H9 (cell line): ENCODE results near the gene TULP3. TPM values are rescaled to one million over a fixed set of nuclear protein-coding genes. Genes with fewer than 3 reads are reported as not detected.

Source experiments
- DNase-seq: peaks from one replicate; pipeline ENCODE4 v3.0.0-alpha.2; 2017
- H2AFZ ChIP-seq: one replicate; pipeline ENCODE4 v1.6.1; 2013; ENCODE audit warnings: mild to moderate bottlenecking, low read length, control low read depth, moderate library complexity
- H2AK5ac ChIP-seq: 2 replicates; pipeline ENCODE4 v1.6.1; 2013; ENCODE audit warnings: low read length, control low read depth, mixed read lengths; ENCODE audit not compliant: insufficient read length
- H2BK120ac ChIP-seq: one replicate; pipeline ENCODE4 v1.6.1; 2013; ENCODE audit warnings: low read depth, mild to moderate bottlenecking, low read length, control low read depth, inconsistent platforms; ENCODE audit not compliant: poor library complexity, severe bottlenecking
- H2BK12ac ChIP-seq: 2 replicates; pipeline ENCODE4 v1.6.1; 2013; ENCODE audit warnings: low read length, control low read depth, mixed read lengths, low read depth; ENCODE audit not compliant: insufficient read length
- H2BK15ac ChIP-seq: 2 replicates; pipeline ENCODE4 v1.6.1; 2013; ENCODE audit warnings: low read depth, low read length, control low read depth
- H2BK20ac ChIP-seq: one replicate; pipeline ENCODE4 v1.6.1; 2013; ENCODE audit warnings: low read depth, mild to moderate bottlenecking, low read length, control low read depth, inconsistent platforms; ENCODE audit not compliant: poor library complexity, severe bottlenecking
- H2BK5ac ChIP-seq: 2 replicates; pipeline ENCODE4 v1.6.1; 2013; ENCODE audit warnings: low read length, control low read depth, mixed read lengths; ENCODE audit not compliant: insufficient read length
- H3K14ac ChIP-seq: 2 replicates; pipeline ENCODE4 v1.6.1; 2013; ENCODE audit warnings: low read length, control low read depth; ENCODE audit not compliant: insufficient read depth
- H3K18ac ChIP-seq: 2 replicates; pipeline ENCODE4 v1.6.1; 2013; ENCODE audit warnings: low read depth, mild to moderate bottlenecking, mixed read lengths, low read length, control low read depth; ENCODE audit not compliant: insufficient read length
- H3K23ac ChIP-seq: 2 replicates; pipeline ENCODE4 v1.6.1; 2013; ENCODE audit warnings: low read length, control low read depth, mixed read lengths, low read depth; ENCODE audit not compliant: insufficient read length
- H3K23me2 ChIP-seq: 2 replicates; pipeline ENCODE4 v1.6.1; 2013; ENCODE audit warnings: low read depth, mild to moderate bottlenecking, mixed read lengths, low read length, control low read depth; ENCODE audit not compliant: insufficient read length, poor library complexity, severe bottlenecking
- H3K27ac ChIP-seq: 2 replicates; pipeline ENCODE4 v1.5.1; 2013; ENCODE audit warnings: low read length, control low read depth, mixed read lengths, low read depth; ENCODE audit not compliant: insufficient read length
- H3K27me3 ChIP-seq: 2 replicates; pipeline ENCODE4 v1.6.1; 2013; ENCODE audit warnings: low read length, control low read depth, inconsistent platforms; ENCODE audit not compliant: insufficient read depth
- H3K4ac ChIP-seq: 2 replicates; pipeline ENCODE4 v1.6.1; 2013; ENCODE audit warnings: low read depth, mild to moderate bottlenecking, control low read depth, inconsistent platforms, low read length, moderate library complexity
- H3K4me1 ChIP-seq: 2 replicates; pipeline ENCODE4 v1.6.1; 2013; ENCODE audit warnings: low read length, control low read depth, inconsistent platforms; ENCODE audit not compliant: insufficient read depth
- H3K4me2 ChIP-seq: 2 replicates; pipeline ENCODE4 v1.6.1; 2013; ENCODE audit warnings: low read length, control low read depth, mixed read lengths; ENCODE audit not compliant: insufficient read length, insufficient read depth
- H3K56ac ChIP-seq: 2 replicates; pipeline ENCODE4 v1.6.1; 2013; ENCODE audit warnings: low read depth, mild to moderate bottlenecking, mixed read lengths, low read length, control low read depth; ENCODE audit not compliant: insufficient read length
- H3K79me1 ChIP-seq: 2 replicates; pipeline ENCODE4 v1.6.1; 2013; ENCODE audit warnings: low read depth, mild to moderate bottlenecking, moderate library complexity, low read length, control low read depth, inconsistent platforms; ENCODE audit not compliant: insufficient read depth, poor library complexity, severe bottlenecking
- H3K79me2 ChIP-seq: 2 replicates; pipeline ENCODE4 v1.6.1; 2013; ENCODE audit warnings: low read length, control low read depth, inconsistent platforms; ENCODE audit not compliant: insufficient read depth
- H3K9ac ChIP-seq: 2 replicates; pipeline ENCODE4 v1.6.1; 2013; ENCODE audit warnings: low read length, control low read depth, mixed read lengths; ENCODE audit not compliant: insufficient read length; ENCODE audit errors: extremely low read depth
- H3K9me3 ChIP-seq: one replicate; pipeline ENCODE4 v1.6.1; 2013; ENCODE audit warnings: low read depth, low read length, inconsistent platforms; ENCODE audit not compliant: control insufficient read depth
- H3T11ph ChIP-seq: one replicate; pipeline ENCODE4 v1.6.1; 2013; ENCODE audit warnings: mild to moderate bottlenecking, low read length, control low read depth, inconsistent platforms
- H4K20me1 ChIP-seq: one replicate; pipeline ENCODE4 v1.6.1; 2013; ENCODE audit not compliant: control insufficient read depth, insufficient read length, insufficient read depth
- H4K5ac ChIP-seq: 2 replicates; pipeline ENCODE4 v1.6.1; 2013; ENCODE audit warnings: low read depth, mild to moderate bottlenecking, mixed read lengths, low read length, control low read depth; ENCODE audit not compliant: insufficient read length
- H4K8ac ChIP-seq: replicated peaks from 2 replicates; pipeline ENCODE4 v1.6.1; 2013; ENCODE audit warnings: low read length, control low read depth, mixed read lengths, low read depth; ENCODE audit not compliant: insufficient read length
- H4K91ac ChIP-seq: 2 replicates; pipeline ENCODE4 v1.6.1; 2013; ENCODE audit warnings: low read depth, mild to moderate bottlenecking, moderate library complexity, mixed read lengths, low read length, control low read depth; ENCODE audit not compliant: insufficient read length
- H3K27ac Mint-ChIP-seq, 3 experiments: 2 replicates in 2 of 3; 3 replicates in 1 of 3; pipeline ENCODE4 v1.8.0; 2020 to 2021; ENCODE audit warnings: mixed read lengths in 3 of 3, mild to moderate bottlenecking in 1 of 3, moderate library complexity in 1 of 3
- H3K27me3 Mint-ChIP-seq: 2 replicates; pipeline ENCODE4 v1.8.0; 2021; ENCODE audit warnings: low read depth, mild to moderate bottlenecking, moderate library complexity, mixed read lengths
- H3K36me3 Mint-ChIP-seq, 3 experiments: 2 replicates in 2 of 3; 3 replicates in 1 of 3; pipeline ENCODE4 v1.8.0; 2020 to 2021; ENCODE audit warnings: low read depth in 3 of 3, mixed read lengths in 3 of 3; ENCODE audit not compliant: insufficient read depth in 1 of 3
- H3K4me1 Mint-ChIP-seq, 2 experiments: 2 replicates each; pipeline ENCODE4 v1.8.0; 2020; ENCODE audit warnings: mixed read lengths in 2 of 2
- H3K4me3 Mint-ChIP-seq, 2 experiments: 2 replicates in 1 of 2; 3 replicates in 1 of 2; pipeline ENCODE4 v1.8.0; 2020 to 2021; ENCODE audit warnings: mild to moderate bottlenecking in 2 of 2, mixed read lengths in 2 of 2, moderate library complexity in 1 of 2
- H3K9me3 Mint-ChIP-seq, 2 experiments: 2 replicates in 1 of 2; 3 replicates in 1 of 2; pipeline ENCODE4 v1.8.0; 2020; ENCODE audit warnings: mild to moderate bottlenecking in 2 of 2, mixed read lengths in 2 of 2, moderate library complexity in 1 of 2
- WGBS: extraction: QIAGEN DNeasy Blood & Tissue Kit; methylation state at CpG from one replicate; pipeline ENCODE4 v1.1.7; 2013; ENCODE audit warnings: missing lambda C conversion rate, low lambda C conversion rate, mixed read lengths; ENCODE audit not compliant: insufficient read length; ENCODE audit errors: extremely low coverage; 5-methylcytosine and 5-hydroxymethylcytosine counted together
- total RNA-seq: library from RNA; stranded (reverse); gene quantifications from 2 replicates; pipeline ENCODE4 v1.2.1, GENCODE V29; 2021
- TF ChIP-seq, protein P1 (sequence below): fragments of 200-600 bp; sonication (generic); conservative IDR thresholded peaks from 3 replicates; pipeline ENCODE4 v1.8.0; 2021; ENCODE audit warnings: antibody characterized with exemption, mild to moderate bottlenecking

Gene TULP3
- total RNA-seq, 1 experiment from 2014 or later = 22.3 TPM

DNA sequence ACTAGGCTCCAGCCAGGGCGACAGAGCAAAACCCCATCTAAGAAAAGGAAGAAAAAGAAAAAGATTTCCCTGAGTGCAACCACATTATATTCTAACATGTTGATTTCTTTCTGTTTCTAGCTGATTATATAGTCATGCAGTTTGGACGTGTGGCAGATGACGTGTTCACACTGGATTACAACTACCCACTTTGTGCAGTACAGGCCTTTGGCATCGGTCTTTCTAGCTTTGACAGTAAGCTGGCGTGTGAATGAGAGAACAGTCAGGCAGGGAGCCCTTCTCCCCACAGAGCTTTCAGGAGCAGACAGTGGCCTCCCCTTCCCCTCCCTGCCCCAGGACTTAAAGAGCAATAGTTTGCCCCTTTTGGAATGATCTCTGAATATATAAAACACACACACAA lies 48.5 kb downstream of the TULP3 start:
- TF ChIP-seq, protein P1, sequence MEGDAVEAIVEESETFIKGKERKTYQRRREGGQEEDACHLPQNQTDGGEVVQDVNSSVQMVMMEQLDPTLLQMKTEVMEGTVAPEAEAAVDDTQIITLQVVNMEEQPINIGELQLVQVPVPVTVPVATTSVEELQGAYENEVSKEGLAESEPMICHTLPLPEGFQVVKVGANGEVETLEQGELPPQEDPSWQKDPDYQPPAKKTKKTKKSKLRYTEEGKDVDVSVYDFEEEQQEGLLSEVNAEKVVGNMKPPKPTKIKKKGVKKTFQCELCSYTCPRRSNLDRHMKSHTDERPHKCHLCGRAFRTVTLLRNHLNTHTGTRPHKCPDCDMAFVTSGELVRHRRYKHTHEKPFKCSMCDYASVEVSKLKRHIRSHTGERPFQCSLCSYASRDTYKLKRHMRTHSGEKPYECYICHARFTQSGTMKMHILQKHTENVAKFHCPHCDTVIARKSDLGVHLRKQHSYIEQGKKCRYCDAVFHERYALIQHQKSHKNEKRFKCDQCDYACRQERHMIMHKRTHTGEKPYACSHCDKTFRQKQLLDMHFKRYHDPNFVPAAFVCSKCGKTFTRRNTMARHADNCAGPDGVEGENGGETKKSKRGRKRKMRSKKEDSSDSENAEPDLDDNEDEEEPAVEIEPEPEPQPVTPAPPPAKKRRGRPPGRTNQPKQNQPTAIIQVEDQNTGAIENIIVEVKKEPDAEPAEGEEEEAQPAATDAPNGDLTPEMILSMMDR = no peak
- Histone ChIP-seq H2AFZ (no peak overlapping the region), H2BK120ac (no peak overlapping the region), H2BK20ac (no peak overlapping the region), H3K9ac (no peak overlapping the region), H2BK15ac (no peak overlapping the region), H3K14ac (no peak overlapping the region), H3K79me2 (no peaks in the 10 kb centered on the region), H3T11ph (no peak overlapping the region), H3K4ac (no peak overlapping the region), H3K4me1 (no peaks in the 10 kb centered on the region), H3K27ac (no peak overlapping the region), H2AK5ac (no peak overlapping the region), H3K18ac (no peak overlapping the region), H3K27me3 (no peaks in the 10 kb centered on the region), H3K23ac (no peak overlapping the region), H3K9me3 (no peaks in the 10 kb centered on the region), H3K79me1 (no peaks in the 10 kb centered on the region), H2BK5ac (no peak overlapping the region), H3K23me2 (no peaks in the 10 kb centered on the region), H4K5ac (no peak overlapping the region), H2BK12ac (no peak overlapping the region), H3K4me2 (no peak overlapping the region), H4K8ac (no peak overlapping the region), H4K20me1 (no peaks in the 10 kb centered on the region), H3K56ac (no peak overlapping the region), H4K91ac (no peak overlapping the region)
- no peak overlapping the region for H3K27ac Mint-ChIP-seq
- H3K9me3 Mint-ChIP-seq = no peaks in the 10 kb centered on the region
- H3K36me3 Mint-ChIP-seq = peaks cover 0 to 47% (median 44%) of the 10 kb centered on the region in 3 experiments; a peak in 6 of 7 replicates
- H3K27me3 Mint-ChIP-seq = no peaks in the 10 kb centered on the region
- WGBS = no CpG with 5 or more reads among the region's 5 CpGs
- no peaks in the 10 kb centered on the region for H3K4me1 Mint-ChIP-seq
- no peak overlapping the region for H3K4me3 Mint-ChIP-seq
- no peak for DNase-seq
